H1 (cell line): Measurements from ENCODE around the gene FOXO1. TPM values are rescaled to one million over a fixed set of nuclear protein-coding genes. Genes with fewer than 3 reads are reported as not detected.

ENCODE experiments used
- BCL11A ChIP-seq, 2 experiments: IDR thresholded peaks; one replicate each; pipeline ENCODE4 v1.6.1; 2011; ENCODE audit warnings: low read depth in 2 of 2, low read length in 2 of 2, mild to moderate bottlenecking in 2 of 2
- CHD1 ChIP-seq: IDR thresholded peaks from 2 replicates; pipeline ENCODE4 v1.6.1; 2012; ENCODE audit warnings: low read depth, low read length, improper control_type of control experiment
- NANOG ChIP-seq: IDR thresholded peaks from 2 replicates; pipeline ENCODE4 v1.6.1; 2011; ENCODE audit warnings: low read length, low read depth, mild to moderate bottlenecking, inconsistent platforms; ENCODE audit not compliant: insufficient read depth, poor library complexity, severe bottlenecking
- SP1 ChIP-seq: IDR thresholded peaks from 2 replicates; pipeline ENCODE4 v1.6.1; 2011; ENCODE audit warnings: low read depth, low read length
- SRF ChIP-seq: IDR thresholded peaks from 2 replicates; pipeline ENCODE4 v1.6.1; 2011; ENCODE audit warnings: mild to moderate bottlenecking, low read depth, low read length, moderate library complexity
- polyA plus RNA-seq, 7 experiments: library from polyadenylated mRNA; depleted of rRNA in 3 of 7; stranded (reverse) in 5 of 7; unstranded in 2 of 7; fragments of >200 nt in 5 of 7; fragments of 200-250 nt in 2 of 7; gene quantifications; 1 replicate in 5 of 7; 2 replicates in 1 of 7; 4 replicates in 1 of 7; pipeline versions ENCODE4 v1.2.1 to v1.2.3, GENCODE V29; 2011 to 2013; ENCODE audit warnings: missing spikeins in 2 of 7, mixed read lengths in 2 of 7
- total RNA-seq: library from RNA; stranded (reverse); fragmentation: NEBNext Ultra II Directional; extraction: Animal tissue kit (Norgen Biotek cat#: 25700); gene quantifications from 2 replicates; pipeline ENCODE4 v1.2.1, GENCODE V29; 2021

The FOXO1 gene
- total and polyA plus RNA-seq, 2 of the 8 experiments (the other 6 are each of a cell fraction or from before 2014, with no cell fraction given): 35.3 to 56.9 TPM

GRCh38 chr13:40680659-40681323 is 14.3 kb upstream of the FOXO1 start (continued):
- peak; percentile 95 for TF ChIP-seq NANOG
- peak; percentile 81 for TF ChIP-seq SP1
- no peak for TF ChIP-seq CHD1
- TF ChIP-seq SRF: no peak
- TF ChIP-seq BCL11A (IDR thresholded peaks at IDR 0.05; ENCODE audit: low read depth in 2 of 2, low read length in 2 of 2): peak in 1 of 2 experiments; percentile 86
